Muscle layer of colon (tissue), 2 donors: ENCODE measurements around the gene KRTAP5-3.
A peak's percentile ranks its signal among the peaks of the same experiment; 100 is the strongest.

ENCODE experiments used
- H3K27ac ChIP-seq: one replicate; pipeline ENCODE4 v1.7.0; 2013; ENCODE audit warnings: low read depth, mild to moderate bottlenecking, low read length, moderate library complexity
- H3K27me3 ChIP-seq, 2 donors: one replicate each; pipeline ENCODE4 v1.7.0; 2013; ENCODE audit warnings: low read length in 2 of 2, mild to moderate bottlenecking in 2 of 2; ENCODE audit not compliant: insufficient read depth in 2 of 2, control insufficient read depth in 1 of 2
- H3K36me3 ChIP-seq: one replicate; pipeline ENCODE4 v1.7.0; 2013; ENCODE audit warnings: mild to moderate bottlenecking, low read length; ENCODE audit not compliant: insufficient read depth
- H3K4me1 ChIP-seq: one replicate; pipeline ENCODE4 v1.7.0; 2013; ENCODE audit warnings: mild to moderate bottlenecking, low read length; ENCODE audit not compliant: insufficient read depth
- H3K4me3 ChIP-seq, 2 donors: one replicate each; pipeline ENCODE4 v1.7.0; 2013; ENCODE audit warnings: low read length in 2 of 2, low read depth in 1 of 2, mild to moderate bottlenecking in 1 of 2, moderate library complexity in 1 of 2
- H3K9ac ChIP-seq: one replicate; pipeline ENCODE4 v1.7.0; 2013; ENCODE audit warnings: low read length
- H3K9me3 ChIP-seq: one replicate; pipeline ENCODE4 v1.7.0; 2013; ENCODE audit warnings: mild to moderate bottlenecking, low read length
- donor health status: abdominal sarcoma.
- donor health status: Adenocarcinoma of cecum.

Gene KRTAP5-3

GRCh38 chr11:1573077-1573902, 35.0 kb downstream of the KRTAP5-3 start:
- Histone ChIP-seq H3K27me3 (no peaks in the 10 kb centered on the region), H3K9me3 (no peaks in the 10 kb centered on the region), H3K4me1 (peaks cover 21% of the 10 kb centered on the region), H3K36me3 (no peaks in the 10 kb centered on the region), H3K27ac (peak overlapping the region; percentile 34), H3K4me3 (peak overlapping the region in 1 of 2 donors; percentile 41), H3K9ac (peak overlapping the region; percentile 21)

DNA sequence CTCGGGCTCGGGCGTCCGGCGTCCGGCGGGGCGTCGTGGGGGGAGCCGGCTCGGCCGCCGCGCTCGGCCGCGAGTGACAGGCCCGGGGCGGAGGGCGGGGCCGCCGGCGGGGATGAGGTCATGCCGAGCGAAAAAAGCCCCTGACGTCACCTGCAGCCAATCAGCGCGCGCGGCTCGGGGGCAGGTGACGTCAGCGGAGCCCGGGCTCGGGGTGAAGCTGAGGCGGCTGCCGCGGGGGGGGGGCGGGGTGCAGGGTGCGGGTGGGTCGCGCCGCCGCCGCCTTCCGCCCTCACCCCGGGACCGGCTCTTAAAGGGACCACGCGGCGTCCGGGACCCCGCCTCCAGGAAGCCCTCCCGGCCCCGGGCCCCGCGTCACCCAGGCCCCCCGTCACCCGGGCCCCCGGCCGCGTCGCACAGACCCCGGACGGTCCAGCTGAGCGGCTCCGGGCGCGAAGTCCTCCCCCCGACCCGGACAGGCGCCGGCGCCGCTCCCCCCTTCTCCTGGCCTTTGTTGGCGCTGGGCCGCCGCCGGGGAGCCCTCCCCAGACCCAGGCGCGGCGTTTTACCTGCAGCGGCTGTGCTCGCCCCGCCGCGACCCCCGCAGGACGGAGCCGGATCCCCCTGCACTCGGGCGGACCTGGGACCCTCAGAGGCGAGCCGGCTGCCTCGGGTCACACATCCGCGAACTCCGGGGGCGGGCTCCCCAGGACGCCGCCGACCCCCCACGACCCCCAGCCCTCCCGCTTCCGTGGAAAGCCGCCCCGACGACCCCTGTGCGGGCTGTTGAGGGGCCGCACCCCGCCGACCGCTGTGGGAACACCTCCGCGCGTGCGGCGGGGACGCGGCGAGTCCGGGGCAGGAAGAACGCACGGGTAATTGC, 35.8 kb downstream of the KRTAP5-3 start, which contains the start of gene DUSP8:
Gene DUSP8 (minus strand): TSS at position 75 of the 880 bp plus-strand sequence. CDS start 6,445 bp downstream, outside the sequence.
- H3K4me1 ChIP-seq: peaks cover 28% of the 10 kb centered on the region
- no peaks in the 10 kb centered on the region for H3K27me3 ChIP-seq
- no peaks in the 10 kb centered on the region for H3K36me3 ChIP-seq
- peak within 1 kb of the TSS; percentile 93 for H3K27ac ChIP-seq
- peak within 1 kb of the TSS; percentile 53 for H3K9ac ChIP-seq
- no peaks in the 10 kb centered on the region for H3K9me3 ChIP-seq
- peak within 1 kb of the TSS; percentile 45 to 75 for H3K4me3 ChIP-seq

- Histone ChIP-seq H3K4me3 (peak overlapping the region in 1 of 2 donors; percentile 75), H3K36me3 (no peaks in the 10 kb centered on the region), H3K9me3 (no peaks in the 10 kb centered on the region), H3K9ac (no peak overlapping the region), H3K27me3 (no peaks in the 10 kb centered on the region), H3K27ac (no peak overlapping the region), H3K4me1 (peaks cover 29% of the 10 kb centered on the region)
These were observed 36.5 kb downstream of the KRTAP5-3 start for GRCh38 chr11:1571760-1572196.

- Histone ChIP-seq H3K9me3 (no peaks in the 10 kb centered on the region), H3K4me1 (peaks cover 29% of the 10 kb centered on the region), H3K9ac (peak overlapping the region; percentile 53), H3K27me3 (no peaks in the 10 kb centered on the region), H3K4me3 (peak overlapping the region; percentile 45 to 75), H3K27ac (peak overlapping the region; percentile 93), H3K36me3 (no peaks in the 10 kb centered on the region)
These were observed 37.1 kb downstream of the KRTAP5-3 start for GRCh38 chr11:1570896-1571759.

GRCh38 chr11:1570531-1570895, 37.8 kb downstream of the KRTAP5-3 start:
- H3K27ac ChIP-seq: peak overlapping the region; percentile 93

DNA sequence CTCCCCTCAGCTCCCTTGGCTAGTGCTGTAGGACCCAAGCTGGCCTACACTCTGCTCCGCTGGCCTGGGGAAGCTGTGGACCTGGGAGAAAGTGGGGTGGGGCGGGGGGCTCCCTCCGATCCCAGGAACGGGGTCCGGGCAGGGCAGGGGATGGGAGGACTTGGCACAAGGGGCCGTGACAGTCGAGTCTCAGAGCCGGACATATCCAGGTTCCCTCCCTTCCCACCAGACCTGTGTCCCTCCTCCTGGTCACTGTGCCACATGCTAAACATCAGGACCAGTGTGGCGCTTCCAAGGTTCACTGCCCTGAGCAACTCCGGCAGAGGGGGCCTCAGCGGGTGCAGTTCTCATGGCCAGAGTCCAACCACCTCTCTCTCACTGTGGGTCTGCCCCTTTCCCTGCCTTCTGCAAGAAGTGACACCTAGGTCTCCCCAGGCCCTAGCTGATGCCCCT, 38.2 kb downstream of the KRTAP5-3 start:
- H3K4me3 ChIP-seq: peak overlapping the region in 1 of 2 donors; percentile 75
- H3K27ac ChIP-seq: peak overlapping the region; percentile 93
- no peaks in the 10 kb centered on the region for H3K27me3 ChIP-seq
- peaks cover 31% of the 10 kb centered on the region for H3K4me1 ChIP-seq
- no peaks in the 10 kb centered on the region for H3K36me3 ChIP-seq
- no peaks in the 10 kb centered on the region for H3K9me3 ChIP-seq
- peak overlapping the region; percentile 53 for H3K9ac ChIP-seq

More at GRCh38 chr11:1570531-1570895, 37.8 kb downstream of the KRTAP5-3 start:
- peak overlapping the region; percentile 53 for H3K9ac ChIP-seq
- H3K9me3 ChIP-seq: no peaks in the 10 kb centered on the region
- H3K27me3 ChIP-seq: no peaks in the 10 kb centered on the region
- peaks cover 29% of the 10 kb centered on the region for H3K4me1 ChIP-seq
- H3K36me3 ChIP-seq: no peaks in the 10 kb centered on the region
- peak overlapping the region; percentile 45 to 75 for H3K4me3 ChIP-seq

- Histone ChIP-seq H3K36me3 (no peaks in the 10 kb centered on the region), H3K27ac (no peak overlapping the region), H3K4me3 (no peak overlapping the region), H3K27me3 (no peaks in the 10 kb centered on the region), H3K4me1 (peaks cover 38% of the 10 kb centered on the region), H3K9me3 (no peaks in the 10 kb centered on the region), H3K9ac (no peak overlapping the region)
These were observed 38.9 kb downstream of the KRTAP5-3 start for GRCh38 chr11:1569251-1569780.

DNA sequence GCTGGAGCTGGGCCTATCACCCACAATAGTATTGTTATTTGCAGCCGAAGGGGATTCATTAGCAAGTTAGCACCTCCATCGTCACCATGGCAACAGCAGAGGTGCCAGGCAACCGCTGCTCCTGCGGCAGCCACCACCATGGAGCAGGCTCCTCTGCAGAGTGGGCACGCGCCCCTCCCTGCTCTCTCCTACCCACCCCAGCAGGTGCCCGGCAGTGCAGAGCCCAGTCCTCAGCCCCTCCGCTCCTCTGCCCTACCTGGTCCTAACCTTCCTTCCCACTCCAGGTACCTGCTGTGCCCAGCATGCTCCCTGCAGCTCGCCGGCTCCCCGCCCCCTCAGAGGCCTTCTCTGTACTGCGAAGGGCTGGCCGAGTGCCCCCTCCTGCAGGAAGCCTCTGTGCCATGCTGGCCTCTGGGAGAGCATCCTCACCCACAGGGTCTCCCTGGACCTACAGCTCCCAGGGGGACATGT, 39.8 kb downstream of the KRTAP5-3 start:
- Histone ChIP-seq H3K9me3 (no peaks in the 10 kb centered on the region), H3K4me3 (no peak overlapping the region), H3K27ac (no peak overlapping the region), H3K4me1 (peaks cover 37% of the 10 kb centered on the region), H3K9ac (no peak overlapping the region), H3K36me3 (no peaks in the 10 kb centered on the region), H3K27me3 (no peaks in the 10 kb centered on the region)

DNA sequence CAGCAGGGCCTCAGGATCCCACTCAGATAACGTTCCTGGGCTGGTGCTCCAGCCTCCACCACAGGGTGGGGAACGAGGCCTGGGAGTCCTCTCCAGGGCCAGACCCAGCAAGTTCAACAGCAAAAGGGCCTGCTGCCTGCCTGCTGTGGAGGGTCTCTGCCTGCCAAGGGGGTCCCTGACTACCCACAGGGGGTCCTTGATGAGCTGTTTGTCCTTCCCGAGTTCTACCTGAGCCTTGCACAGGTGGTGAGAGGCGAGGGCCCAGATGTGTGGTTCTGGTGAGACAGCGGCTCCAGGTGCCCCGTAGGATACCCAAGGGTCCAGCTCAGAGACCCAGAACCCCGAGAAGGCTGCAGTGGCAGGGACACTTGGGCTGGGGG, 40.6 kb downstream of the KRTAP5-3 start:
- peak overlapping the region; percentile 12 for H3K27ac ChIP-seq
- H3K9ac ChIP-seq: no peak overlapping the region

DNA sequence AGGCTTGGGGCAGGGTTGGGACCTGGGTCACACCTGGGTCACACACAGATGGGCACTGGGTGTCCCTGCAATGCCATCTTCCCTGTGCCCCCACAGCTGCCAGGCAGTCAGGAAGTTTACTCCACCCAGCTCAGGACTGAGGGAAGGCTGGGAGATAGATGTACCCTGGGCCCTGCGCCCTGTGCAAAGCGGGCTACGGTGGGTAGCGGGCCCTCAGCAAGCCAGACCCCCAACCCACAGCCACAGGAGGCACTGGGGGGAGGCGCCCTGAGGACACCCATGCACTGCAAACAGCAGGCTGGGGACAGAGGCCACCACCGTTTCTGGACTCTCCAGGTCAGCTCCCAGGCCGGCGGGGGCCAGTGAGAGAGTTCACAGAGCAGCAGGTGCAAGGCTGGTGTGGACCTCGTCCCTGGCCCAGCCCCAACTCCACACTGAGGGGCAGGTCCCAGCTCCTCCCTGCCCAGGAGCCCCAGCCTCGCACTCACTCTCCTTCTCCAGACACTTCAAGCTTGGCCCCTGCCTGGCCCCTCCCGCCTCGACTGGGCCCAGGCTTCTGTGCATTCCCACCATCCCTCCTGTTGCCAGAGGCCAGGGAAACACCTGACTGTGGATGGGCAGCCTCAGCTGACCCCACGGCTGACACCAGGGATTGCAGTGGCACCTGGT, 41.1 kb downstream of the KRTAP5-3 start:
- Histone ChIP-seq H3K9ac (no peak overlapping the region), H3K4me1 (peaks cover 35% of the 10 kb centered on the region), H3K36me3 (peaks cover 9% of the 10 kb centered on the region)

More for the DNA sequence above, 40.6 kb downstream of the KRTAP5-3 start:
- peaks cover 5% of the 10 kb centered on the region for H3K36me3 ChIP-seq
- H3K27me3 ChIP-seq: no peaks in the 10 kb centered on the region
- H3K9me3 ChIP-seq: no peaks in the 10 kb centered on the region
- peaks cover 35% of the 10 kb centered on the region for H3K4me1 ChIP-seq
- H3K4me3 ChIP-seq: no peak overlapping the region

More for the DNA sequence above, 41.1 kb downstream of the KRTAP5-3 start:
- H3K27me3 ChIP-seq: no peaks in the 10 kb centered on the region
- no peaks in the 10 kb centered on the region for H3K9me3 ChIP-seq
- H3K27ac ChIP-seq: no peak overlapping the region
- H3K4me3 ChIP-seq: no peak overlapping the region
